ENCODE results near the gene SELENOO.

The SELENOO gene

GRCh38 chr22:50216684-50217520 is 16.1 kb downstream of the SELENOO start:
- no peak for DNase-seq (ENCODE audit: low read depth)

DNA sequence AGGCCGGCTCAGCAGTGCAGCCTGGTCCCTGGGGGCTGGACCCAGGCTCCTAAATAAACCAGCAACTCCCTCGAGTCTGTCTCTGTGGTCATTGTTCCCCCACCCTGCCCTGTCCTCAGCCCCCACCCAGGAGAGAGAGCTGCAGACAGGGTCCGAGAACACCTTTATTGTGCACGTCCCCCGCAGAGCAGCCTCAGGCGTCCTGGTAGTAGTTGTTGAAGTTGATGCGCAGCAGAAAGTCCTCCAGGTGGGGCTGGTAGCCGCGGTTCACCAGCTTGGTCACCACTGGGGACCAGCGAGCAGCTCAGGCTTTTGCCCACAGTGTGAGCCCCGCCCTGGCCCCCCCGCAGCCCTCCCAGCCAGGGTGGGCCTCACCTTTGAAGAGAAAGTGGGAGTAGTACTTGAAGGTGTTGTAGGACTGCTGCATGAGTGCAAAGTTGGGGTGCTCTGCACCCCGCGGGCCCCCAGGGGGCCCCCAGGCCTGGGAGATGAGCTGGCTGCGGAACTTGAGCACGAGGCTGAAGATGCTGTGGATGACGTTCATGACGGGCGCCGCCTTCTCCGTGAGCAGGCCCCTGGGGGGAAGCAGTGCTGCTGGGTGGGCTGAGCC is 16.8 kb downstream of the SELENOO start:
- DNase-seq (ENCODE audit: low read depth), result no peak

GRCh38 chr22:50218153-50218995 is 17.6 kb downstream of the SELENOO start:
- no peak for DNase-seq (ENCODE audit: low read depth)

GRCh38 chr22:50218996-50219727 is 18.4 kb downstream of the SELENOO start:
- peak; percentile 85 for DNase-seq (ENCODE audit: low read depth)

GRCh38 chr22:50219800-50220602 is 19.2 kb downstream of the SELENOO start:
- no peak for DNase-seq (ENCODE audit: low read depth)

- DNase-seq (ENCODE audit: low read depth), result no peak
Measured at GRCh38 chr22:50220603-50221409, 20.0 kb downstream of the SELENOO start.

DNA sequence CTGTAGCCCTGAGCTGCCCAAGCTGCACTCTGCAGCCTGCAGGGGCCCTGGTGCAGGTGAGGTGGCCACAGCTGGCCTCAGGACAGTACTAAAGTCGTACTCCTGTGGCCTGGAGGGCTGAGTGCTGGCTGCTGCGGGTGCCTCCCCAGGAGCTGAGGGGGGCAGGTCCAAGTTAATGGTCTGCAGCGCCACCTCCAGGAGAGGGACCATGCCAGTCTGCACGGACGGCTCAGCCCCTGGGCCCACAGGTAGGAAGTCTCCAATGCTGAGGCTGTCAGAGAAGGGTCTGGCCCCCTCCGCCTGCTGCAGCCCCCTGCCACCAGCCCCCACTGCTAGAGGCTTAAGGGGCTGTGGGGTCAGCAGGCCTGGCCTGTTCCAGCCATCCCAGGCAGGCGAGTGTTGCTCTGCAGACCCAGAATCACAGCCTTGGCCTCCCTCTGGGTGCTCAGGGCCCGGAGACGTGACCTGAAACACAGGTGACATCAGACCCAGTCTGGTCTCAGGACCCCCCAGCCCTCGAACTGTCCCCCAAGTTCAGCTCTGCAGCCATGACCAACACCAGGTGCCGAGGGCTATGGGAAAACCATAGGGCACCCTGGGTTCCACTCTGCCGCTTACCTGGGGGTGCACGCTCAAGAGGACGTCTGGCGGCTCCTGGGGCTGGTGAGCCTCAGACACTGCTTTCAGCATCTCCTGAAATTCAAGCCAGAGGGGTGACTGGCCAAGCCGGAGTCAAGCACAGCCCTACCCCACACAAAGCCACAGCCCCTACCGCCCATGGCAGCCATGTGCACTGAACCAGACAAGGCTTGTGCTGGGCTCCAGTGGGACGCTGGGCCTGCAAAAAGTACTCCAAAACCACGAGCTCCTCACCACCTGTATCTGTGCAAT is 20.8 kb downstream of the SELENOO start:
- no peak for DNase-seq (ENCODE audit: low read depth)

DNA sequence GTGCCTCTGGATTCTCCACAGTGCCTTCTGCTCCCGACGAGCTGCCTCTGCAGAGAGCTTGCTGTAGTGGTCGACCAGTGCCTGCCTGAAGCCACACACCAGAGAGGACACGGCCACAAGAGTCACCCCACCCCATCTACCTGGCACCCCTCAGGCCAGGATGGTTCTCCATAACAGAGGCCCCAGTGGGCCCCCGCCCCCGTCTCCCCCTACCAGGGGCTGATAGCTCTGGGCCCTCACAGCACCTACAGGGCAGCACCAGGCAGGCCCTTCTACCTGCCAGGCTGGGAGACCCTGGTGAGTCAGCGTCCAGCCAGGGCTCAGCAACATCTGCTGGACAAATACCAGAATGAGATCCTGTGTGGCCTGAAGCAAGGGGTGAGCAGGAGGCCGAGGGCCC is 21.7 kb downstream of the SELENOO start:
- no peak for DNase-seq (ENCODE audit: low read depth)

DNA sequence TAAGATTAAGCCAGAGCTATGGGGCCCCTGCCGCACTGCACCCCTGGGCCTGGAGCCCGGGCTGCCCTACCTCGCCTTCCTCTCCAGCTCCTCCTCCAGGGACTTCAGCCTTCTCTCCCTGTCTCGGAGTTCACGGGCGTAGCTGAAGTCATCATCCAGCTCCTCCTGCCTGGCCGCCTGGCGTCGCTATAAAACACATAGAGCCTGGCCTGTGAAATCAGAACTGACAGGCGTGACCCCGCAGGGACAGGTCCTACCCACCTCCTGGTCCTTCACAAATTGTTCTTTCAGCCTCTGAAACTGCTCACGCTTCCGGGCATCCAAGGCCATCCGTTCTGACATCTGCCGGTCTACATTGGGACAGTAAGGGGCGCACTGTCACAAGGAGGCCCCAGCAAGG is 23.3 kb downstream of the SELENOO start:
- no peak for DNase-seq (ENCODE audit: low read depth)

- DNase-seq (ENCODE audit: low read depth), result no peak
Measured at GRCh38 chr22:50225200-50225969, 24.6 kb downstream of the SELENOO start.

- DNase-seq (ENCODE audit: low read depth), result no peak
Measured at GRCh38 chr22:50226063-50226874, 25.5 kb downstream of the SELENOO start.

DNA sequence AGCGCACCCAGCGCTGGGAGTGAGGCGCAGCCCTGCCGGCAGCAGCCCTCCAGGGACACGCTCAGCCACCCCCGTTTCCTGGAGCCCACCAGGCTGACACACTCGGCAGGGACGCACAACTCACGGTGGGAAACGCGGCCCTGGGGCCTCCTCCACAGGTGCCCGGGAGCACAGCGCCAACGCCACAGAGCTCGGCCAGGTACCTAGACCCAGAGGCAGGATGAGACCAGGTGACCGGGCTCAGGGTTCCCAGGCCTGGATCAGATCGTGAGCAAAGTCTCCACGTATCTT is 26.0 kb downstream of the SELENOO start:
- no peak for DNase-seq (ENCODE audit: low read depth)

GRCh38 chr22:50227579-50228215 is 26.9 kb downstream of the SELENOO start:
- no peak for DNase-seq (ENCODE audit: low read depth)

- DNase-seq (ENCODE audit: low read depth), result no peak
Measured at GRCh38 chr22:50228366-50228765, 27.6 kb downstream of the SELENOO start.

GRCh38 chr22:50229370-50229769 is 28.6 kb downstream of the SELENOO start:
- no peak for DNase-seq (ENCODE audit: low read depth)

DNA sequence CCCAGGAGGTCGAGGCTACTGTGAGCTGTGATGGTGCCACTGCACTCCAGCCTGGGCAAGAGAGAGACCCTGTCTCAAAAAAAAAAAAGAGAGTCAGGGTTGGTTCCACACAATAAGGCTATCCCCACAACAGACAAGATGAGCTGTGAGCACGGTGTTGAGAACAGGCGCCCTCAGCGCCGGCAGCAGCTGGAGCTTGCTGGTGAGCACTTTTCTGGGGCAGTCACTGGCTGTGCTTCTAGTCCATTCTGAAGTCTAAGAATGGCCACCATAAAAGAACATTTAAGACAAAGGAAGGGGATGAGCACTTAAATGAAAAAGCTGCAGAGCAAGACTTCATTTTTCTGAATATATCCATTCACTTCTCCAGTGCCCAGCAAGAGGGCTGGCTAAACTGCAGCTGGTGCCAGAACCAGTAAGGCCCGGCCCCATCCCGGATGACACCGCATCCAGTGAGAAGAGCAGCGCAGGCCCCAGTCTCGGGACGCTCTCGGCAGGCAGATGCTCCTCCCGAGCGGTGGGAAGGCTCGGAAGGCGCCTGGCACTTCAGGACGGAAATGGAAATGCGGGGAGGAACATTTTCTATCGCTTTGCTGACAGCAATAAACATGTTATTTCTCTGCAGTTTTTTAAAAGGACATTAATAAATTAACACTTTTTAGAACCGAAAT is 31.8 kb downstream of the SELENOO start:
- no peak for DNase-seq (ENCODE audit: low read depth)

DNA sequence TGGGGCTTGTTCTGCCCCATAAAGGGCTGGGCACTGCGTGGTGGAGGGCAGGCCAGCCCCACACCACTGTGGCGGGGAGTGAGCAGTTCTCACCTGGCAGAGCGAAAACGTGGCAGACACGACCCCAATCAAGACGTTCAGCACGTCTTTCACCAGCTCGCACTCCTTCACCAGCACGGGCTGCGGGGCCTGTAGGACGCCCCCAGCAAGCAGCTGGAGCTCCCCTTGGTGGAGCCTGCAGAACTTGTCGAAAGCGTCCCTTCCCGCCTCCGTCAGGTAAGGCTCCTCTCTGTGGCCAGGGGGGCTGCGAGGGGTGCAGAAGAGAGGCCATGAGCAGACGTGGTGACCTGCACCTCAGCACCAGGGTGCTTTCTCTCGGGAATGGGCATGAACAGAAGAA is 32.4 kb downstream of the SELENOO start:
- DNase-seq (ENCODE audit: low read depth), result no peak
